ENCODE results near the gene NR1D2. TPM values are rescaled to one million over a fixed set of nuclear protein-coding genes. Genes with fewer than 3 reads are reported as not detected.

Gene NR1D2
- total RNA-seq, 4 donors from 2014 or later, result 19.6 to 36.9 (median 22.7) TPM

DNA sequence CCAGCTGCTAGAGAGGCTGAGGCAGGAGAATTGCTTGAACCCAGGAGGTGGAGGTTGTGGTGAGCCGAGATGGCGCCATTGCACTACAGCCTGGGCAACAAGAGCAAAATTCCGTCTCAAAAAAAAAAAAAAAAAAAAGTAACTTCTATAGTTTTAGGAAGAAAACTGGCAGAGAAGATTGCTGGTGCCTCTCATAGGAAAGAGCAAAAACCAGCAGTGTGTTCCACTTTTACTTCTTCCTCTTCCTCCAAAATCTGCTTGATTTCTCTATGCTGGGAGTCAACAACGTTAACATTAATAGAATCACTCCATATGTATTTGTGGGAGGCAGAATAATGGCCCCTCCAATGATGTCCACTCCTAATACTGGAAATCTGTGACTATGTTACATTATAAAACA lies 12.5 kb upstream of the NR1D2 start:
- no peak for ATAC-seq (ENCODE audit: low FRiP score)
- no peak for DNase-seq (ENCODE audit: low spot score)
- TF ChIP-seq, protein P1, sequence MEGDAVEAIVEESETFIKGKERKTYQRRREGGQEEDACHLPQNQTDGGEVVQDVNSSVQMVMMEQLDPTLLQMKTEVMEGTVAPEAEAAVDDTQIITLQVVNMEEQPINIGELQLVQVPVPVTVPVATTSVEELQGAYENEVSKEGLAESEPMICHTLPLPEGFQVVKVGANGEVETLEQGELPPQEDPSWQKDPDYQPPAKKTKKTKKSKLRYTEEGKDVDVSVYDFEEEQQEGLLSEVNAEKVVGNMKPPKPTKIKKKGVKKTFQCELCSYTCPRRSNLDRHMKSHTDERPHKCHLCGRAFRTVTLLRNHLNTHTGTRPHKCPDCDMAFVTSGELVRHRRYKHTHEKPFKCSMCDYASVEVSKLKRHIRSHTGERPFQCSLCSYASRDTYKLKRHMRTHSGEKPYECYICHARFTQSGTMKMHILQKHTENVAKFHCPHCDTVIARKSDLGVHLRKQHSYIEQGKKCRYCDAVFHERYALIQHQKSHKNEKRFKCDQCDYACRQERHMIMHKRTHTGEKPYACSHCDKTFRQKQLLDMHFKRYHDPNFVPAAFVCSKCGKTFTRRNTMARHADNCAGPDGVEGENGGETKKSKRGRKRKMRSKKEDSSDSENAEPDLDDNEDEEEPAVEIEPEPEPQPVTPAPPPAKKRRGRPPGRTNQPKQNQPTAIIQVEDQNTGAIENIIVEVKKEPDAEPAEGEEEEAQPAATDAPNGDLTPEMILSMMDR (IDR thresholded peaks at IDR 0.05), result no peak

DNA sequence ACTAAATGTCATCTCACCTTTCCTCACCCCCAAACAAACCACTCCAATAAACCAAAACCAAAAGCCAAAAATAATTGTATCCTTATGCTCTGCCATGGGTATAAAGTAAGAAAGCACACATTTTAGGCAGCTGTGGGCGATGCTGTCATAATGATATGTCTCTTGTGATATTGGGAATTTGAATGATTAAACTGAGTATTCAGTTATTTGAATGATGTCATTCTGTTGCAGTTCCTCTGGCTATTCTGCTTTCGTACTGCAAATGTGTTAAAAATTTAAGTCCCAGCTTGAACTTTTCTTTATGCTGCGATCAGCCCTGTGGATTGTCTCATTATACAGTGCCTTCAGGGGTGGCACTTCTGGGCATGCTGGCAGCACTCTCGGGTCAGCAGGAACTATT lies 10.8 kb upstream of the NR1D2 start:
- TF ChIP-seq, protein P1 (IDR thresholded peaks at IDR 0.05), result no peak
- no peak for ATAC-seq (ENCODE audit: low FRiP score)
- DNase-seq (ENCODE audit: low spot score), result no peak

DNA sequence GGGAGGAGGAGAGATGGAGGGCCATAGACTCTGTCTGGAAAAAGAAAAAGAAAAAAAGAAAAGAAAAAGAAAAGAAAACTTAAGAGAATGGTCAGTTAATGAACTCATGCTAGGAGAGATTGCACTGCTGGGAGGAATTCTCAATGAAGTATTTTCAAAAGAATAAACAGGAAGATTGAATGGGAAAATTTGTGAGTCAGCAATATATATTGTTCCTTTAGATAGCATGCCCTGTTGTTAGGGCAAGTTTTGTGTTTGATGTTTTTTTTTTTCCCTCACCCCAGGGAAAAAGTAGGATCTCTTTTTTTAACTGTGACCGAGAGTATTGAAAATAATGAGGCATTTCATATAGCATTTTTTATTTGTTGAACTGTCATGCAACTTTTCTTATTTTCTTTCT lies 7.8 kb upstream of the NR1D2 start:
- no peak for DNase-seq (ENCODE audit: low spot score)
- TF ChIP-seq, protein P1 (IDR thresholded peaks at IDR 0.05), result no peak
- ATAC-seq (ENCODE audit: low FRiP score), result no peak

DNA sequence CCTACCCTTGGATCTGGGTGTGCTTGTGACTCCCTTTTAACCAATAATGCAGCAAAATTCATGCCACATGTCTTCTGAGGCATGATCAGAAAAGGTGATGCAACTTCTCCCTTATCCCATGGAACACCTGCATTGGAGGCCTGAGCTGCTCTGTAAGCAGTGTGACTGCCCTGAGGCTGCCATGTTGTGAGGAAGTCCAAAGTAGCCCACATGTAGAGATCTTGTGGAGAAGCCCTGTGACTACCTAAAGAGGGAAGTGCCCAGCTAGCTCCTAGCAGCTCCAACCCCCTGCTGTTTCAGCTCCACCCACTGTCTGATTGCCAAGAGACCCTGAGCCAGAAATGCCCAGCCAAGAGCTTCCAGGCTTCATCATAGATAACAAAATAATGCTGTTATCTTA lies 6.4 kb upstream of the NR1D2 start:
- no peak for DNase-seq (ENCODE audit: low spot score)
- TF ChIP-seq, protein P1 (IDR thresholded peaks at IDR 0.05), result no peak
- ATAC-seq (ENCODE audit: low FRiP score), result no peak

DNA sequence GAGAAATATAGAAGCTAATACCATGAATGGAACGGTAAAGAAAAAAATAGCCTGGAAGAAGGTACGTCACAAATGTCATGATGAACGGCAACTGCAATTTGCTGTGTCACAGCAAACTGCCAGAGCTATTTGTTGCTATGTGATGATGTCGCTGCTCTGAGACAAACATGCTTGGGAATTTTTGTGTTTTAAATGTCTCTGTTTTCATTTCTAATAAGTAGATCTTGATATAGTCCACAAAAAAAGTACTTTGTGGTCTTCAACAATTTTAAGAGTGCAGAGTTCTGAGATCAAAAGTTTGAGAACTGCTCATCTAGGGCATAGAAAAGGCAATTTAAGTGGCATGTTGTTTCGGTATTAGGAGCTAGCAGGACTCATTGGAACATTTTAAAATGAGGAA lies 4.3 kb upstream of the NR1D2 start:
- DNase-seq (ENCODE audit: low spot score), result no peak
- no peak for ATAC-seq (ENCODE audit: low FRiP score)
- TF ChIP-seq, protein P1 (IDR thresholded peaks at IDR 0.05), result no peak

DNA sequence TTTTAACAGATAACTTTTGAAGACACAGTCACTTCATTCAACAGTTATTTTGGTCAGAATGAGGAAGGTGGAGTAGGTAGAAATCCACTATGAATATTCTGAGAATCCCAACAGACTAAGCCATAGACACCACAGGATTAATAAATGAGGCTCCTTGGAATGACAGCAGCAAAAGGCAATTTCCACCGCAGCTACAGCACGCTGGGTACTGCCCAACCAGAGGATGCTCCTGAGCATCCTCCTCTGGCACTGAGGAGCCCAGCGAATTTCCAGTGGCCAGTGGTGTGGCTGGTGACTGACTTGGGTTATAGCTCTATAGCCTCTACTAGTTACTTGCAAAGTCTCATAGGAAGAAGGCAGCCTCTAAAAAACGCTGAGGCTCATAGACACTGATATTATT lies 3.6 kb upstream of the NR1D2 start:
- TF ChIP-seq, protein P1 (IDR thresholded peaks at IDR 0.05), result no peak
- ATAC-seq (ENCODE audit: low FRiP score), result no peak

DNA sequence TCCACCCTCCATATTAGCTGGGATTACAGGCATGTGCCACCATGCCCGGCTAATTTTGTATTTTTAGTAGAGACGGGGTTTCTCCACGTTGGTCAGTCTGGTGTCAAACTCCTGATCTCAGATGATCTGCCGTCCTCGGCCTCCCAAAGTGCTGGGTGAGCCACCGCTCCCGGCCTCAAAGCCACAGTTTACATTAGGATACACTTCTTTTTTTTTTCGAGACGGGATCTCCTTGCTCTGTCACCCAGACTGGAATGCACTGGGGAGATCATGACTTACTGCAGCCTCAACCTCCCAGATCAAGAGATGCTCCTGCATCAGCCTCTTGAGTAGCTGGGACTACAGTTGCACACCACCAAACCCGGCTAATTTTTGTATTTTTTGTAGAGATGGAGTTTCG lies 2.5 kb upstream of the NR1D2 start:
- no peak for DNase-seq (ENCODE audit: low spot score)
- TF ChIP-seq, protein P1 (IDR thresholded peaks at IDR 0.05), result no peak
- ATAC-seq (ENCODE audit: low FRiP score), result no peak

More for the DNA sequence above, 3.6 kb upstream of the NR1D2 start:
- DNase-seq (ENCODE audit: low spot score), result no peak
